ENCODE results near the gene SPATC1L.
"Not testable (repeated sequence)": the region's sequence is repeated elsewhere in the genome, so short reads cannot be mapped to it uniquely, and the experiment has no call there.

SPATC1L gene

DNA sequence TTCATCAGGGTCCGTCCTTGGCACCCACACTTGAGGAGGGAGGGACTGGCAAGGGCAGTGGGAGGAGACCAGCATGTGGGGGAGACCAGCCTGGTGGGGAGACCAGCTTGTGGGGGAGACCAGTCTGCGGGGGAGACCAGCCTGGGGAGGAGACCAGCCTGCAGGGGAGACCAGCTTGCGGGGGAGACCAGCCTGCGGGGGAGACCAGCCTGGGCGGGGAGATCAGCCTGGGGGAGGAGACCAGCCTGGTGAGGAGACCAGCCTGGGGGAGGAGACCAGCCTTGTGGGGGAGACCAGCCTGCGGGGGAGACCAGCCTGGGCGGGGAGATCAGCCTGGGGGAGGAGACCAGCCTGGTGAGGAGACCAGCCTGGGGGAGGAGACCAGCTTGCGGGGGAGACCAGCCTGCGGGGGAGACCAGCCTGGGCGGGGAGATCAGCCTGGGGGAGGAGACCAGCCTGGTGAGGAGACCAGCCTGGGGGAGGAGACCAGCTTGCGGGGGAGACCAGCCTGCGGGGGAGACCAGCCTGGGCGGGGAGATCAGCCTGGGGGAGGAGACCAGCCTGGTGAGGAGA lies 836 bp downstream of the SPATC1L start:
- not testable (repeated sequence) for DNase-seq (ENCODE audit: low read depth)

- DNase-seq (ENCODE audit: low read depth): no peak
These were observed 1.5 kb downstream of the SPATC1L start for GRCh38 chr21:46182548-46183336.

DNA sequence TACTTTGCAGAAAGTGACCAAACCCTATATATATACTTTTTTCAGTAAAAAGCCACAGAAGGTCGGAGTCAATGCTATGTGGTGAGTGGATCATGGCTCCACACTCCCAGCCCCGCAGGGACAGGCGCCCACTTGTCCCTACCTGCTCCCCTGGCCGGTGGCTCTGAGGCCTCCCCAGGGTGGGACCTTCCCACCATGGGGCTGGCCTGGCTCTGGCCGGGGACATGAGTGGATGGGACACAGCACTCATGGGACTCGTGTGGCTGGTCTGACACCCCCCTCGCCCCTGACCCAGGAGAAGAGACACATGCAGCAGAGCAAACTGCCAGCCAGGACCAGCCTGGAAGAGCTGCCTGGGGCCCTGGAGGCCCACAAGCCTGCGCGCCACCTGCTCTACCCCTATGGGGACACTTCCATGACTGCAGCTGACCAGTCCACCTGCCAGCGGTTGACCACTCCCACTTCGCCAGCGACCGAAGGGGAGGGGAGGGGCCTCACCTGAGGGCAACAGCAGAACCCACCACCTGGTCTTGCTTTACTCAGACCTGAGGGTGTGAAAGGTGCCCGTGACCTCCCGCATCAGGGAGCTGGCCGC lies 2.2 kb downstream of the SPATC1L start:
- no peak for DNase-seq (ENCODE audit: low read depth)

DNA sequence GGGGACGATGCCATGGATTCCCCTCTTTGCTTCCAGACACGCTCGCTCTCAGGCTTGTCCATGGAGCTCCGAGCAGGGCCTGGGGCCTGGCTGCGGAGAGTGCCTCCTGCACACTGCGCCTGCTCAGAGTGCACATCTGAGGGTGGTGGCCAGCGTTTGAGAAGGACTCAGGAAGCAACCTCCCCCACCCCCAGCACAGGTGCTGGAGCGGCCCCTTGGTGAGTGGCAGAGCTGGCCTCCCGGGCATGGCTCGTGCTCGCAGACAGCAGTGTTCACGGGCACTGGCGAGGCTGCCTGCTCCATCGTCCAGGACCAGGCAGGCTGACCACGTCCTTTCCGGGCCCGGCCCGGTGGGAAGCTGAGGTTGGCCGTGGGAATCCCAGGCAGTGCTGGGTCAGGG lies 2.8 kb downstream of the SPATC1L start:
- no peak for DNase-seq (ENCODE audit: low read depth)

- no peak for DNase-seq (ENCODE audit: low read depth)
These were observed 3.4 kb downstream of the SPATC1L start for GRCh38 chr21:46180778-46181391.

- no peak for DNase-seq (ENCODE audit: low read depth)
These were observed 4.1 kb downstream of the SPATC1L start for GRCh38 chr21:46180079-46180722.

DNA sequence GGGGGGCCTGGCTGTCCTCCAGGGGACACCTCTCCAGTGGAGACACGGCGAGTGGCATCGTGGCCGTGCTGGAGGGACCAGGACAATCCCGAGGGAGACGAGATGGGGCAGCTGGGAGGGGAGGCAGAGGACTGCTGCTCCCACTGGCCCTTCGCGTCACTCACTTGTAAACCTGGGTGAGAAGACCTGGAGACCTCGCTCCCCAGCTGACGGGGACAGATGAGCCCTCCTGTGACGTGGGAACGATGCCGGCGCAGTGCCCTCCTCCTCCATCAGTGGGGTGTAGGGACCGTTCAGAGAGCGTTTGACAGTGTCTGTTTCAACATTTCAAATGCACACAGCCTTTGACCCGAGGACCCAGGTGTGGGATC lies 4.6 kb downstream of the SPATC1L start:
- DNase-seq (ENCODE audit: low read depth): no peak

GRCh38 chr21:46178961-46179360 lies 5.3 kb downstream of the SPATC1L start:
- DNase-seq (ENCODE audit: low read depth): no peak

DNA sequence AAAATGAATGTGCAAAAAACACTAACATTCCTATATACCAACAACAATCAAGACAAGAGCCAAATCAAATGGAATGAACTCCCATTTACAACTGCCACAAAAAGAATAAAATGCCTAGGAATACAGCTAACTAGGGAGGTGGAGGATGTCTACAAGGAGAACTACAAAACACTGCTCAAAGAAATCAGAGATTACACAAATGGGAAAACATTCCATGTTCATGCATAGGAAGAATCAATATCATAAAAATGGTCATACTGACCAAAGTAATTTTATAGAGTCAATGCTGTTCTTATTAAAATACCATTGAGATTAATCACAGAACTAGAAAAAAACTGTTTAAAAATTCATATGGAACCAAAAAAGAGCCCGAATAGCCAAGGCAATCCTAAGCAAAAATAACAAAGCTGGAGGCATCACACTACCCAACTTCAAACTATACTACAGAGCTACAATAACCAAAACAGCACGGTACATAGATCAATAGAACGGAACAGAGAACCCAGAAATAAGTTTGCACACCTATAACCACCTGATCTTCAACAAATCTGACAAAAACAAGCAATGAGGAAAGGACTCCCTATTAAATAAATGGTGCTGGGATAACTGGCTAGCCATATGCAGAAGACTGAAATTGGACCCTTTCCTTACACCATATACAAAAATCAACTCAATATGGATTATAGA lies 7.7 kb downstream of the SPATC1L start:
- not testable (repeated sequence) for DNase-seq (ENCODE audit: low read depth)

DNA sequence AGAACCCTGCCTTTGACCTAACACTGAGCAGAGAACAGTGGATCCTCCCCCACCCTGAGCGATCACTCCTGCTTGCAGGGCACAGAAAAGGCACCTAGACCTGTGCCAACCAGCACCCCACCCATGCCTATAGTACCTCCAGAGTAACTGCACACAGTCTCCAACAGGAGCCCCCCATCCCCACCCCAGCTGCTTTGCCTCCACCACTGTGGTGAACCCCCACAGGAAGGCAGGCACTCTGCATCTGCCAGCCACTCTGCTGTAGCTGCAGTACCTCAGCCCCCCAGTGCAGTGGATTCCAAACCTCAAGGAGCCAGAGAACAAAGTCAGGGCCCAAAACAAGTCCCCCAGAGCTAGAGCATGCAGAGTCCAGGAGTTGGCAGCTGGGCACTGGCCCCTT lies 10.7 kb downstream of the SPATC1L start:
- no peak for DNase-seq (ENCODE audit: low read depth)

DNA sequence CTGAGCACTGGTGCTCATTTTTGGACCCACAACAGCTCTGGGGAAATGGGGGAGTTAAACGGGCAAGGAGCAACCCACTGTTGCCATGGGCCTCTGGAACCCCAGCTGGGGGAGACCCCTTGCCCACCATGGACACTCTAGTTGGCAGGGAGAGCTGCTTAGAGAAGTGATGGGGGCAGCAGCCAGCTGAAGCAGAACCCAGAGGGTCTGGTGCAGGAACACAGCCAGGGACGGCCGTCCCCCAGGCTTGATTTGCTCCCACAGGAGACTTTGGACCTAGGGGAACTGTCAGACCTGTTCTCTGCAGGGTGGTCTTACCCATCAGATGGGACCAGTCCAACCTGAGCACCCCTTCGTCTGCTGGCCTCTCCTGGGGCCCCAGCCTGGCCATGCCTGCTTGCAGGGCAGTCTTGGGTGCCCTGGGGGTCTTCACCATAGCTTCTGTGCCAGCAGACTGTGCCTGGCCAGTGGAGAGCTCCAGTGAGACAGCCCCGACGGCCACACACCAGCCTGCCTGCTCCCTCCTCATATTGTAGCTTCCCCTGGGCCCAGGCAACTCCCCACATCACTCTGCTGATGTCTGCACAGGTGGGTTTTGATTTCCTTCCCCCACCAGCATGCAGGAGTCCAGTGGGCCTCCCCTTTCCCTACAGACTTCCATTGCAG lies 11.3 kb downstream of the SPATC1L start:
- no peak for DNase-seq (ENCODE audit: low read depth)

GRCh38 chr21:46171996-46172862 lies 12.0 kb downstream of the SPATC1L start:
- DNase-seq (ENCODE audit: low read depth): no peak

GRCh38 chr21:46171585-46171984 lies 12.7 kb downstream of the SPATC1L start:
- DNase-seq (ENCODE audit: low read depth): no peak

GRCh38 chr21:46170436-46171193 lies 13.6 kb downstream of the SPATC1L start:
- DNase-seq (ENCODE audit: low read depth): not testable (repeated sequence)

- DNase-seq (ENCODE audit: low read depth): no peak
These were observed 15.4 kb downstream of the SPATC1L start for GRCh38 chr21:46168659-46169386.

DNA sequence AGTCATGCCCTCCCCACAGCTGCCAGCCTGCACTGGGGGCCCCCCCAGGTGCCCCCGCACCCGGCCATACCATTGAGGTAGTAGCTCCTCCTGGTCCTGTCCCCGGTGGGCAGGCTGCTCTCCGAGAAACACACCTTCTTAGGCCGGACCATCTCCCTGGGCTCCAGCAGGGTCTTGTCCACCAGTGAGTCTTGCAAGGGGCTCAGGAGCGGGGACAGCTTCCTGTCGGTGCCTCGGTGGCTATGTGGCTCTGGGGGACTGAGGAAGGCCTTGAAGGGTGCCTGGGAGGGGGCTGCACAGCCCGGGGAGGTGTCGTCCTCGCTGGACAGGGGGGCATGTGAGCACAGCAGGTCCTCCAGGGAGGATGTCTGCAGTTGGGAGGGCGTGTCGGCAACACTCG lies 16.0 kb downstream of the SPATC1L start:
- no peak for DNase-seq (ENCODE audit: low read depth)

- no peak for DNase-seq (ENCODE audit: low read depth)
These were observed 19.2 kb downstream of the SPATC1L start for GRCh38 chr21:46165098-46165497.

DNA sequence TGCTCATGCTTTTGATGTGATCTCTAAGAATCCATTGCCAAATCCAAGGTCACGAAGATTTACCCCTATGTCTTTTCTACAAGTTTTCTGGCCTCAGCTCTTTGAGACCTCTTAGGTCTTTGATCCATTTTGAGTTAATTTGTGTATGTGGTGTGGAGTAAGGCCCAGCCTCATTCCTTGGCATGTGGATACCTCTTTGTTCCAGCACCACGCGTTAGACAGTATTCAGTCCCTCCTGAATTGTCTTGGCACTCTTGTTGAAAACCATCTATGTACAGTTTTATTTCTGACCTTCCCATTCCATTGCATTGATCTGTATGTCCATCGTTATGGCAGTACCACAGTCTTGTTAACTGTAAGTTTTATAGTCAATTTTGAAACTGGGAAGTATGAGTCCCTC lies 20.9 kb downstream of the SPATC1L start:
- no peak for DNase-seq (ENCODE audit: low read depth)

All from activated T-cell treated with anti-CD3 and anti-CD28 coated beads for 24 hours (primary cell).